H1 (cell line): ENCODE measurements around the gene CCL4. TPM values are rescaled to one million over a fixed set of nuclear protein-coding genes. Genes with fewer than 3 reads are reported as not detected.
"Not testable (repeated sequence)": the region's sequence is repeated elsewhere in the genome, so short reads cannot be mapped to it uniquely, and the experiment has no call there.

Source experiments
- CTCF ChIA-PET: fragments of 300-600 bp; sonication (Branson Sonifier 250); formaldehyde crosslinking; loops from one replicate; lab custom pipeline; 2021; ENCODE audit not compliant: partially characterized antibody; lab: Charles Lee
- POLR2A ChIA-PET: fragments of 300-600 bp; sonication (Branson Sonifier 250); formaldehyde crosslinking; loops from one replicate; lab custom pipeline; 2021; ENCODE audit warnings: inconsistent platforms; ENCODE audit not compliant: partially characterized antibody; lab: Charles Lee
- DNase-seq, 2 experiments: peaks; one replicate each; pipeline versions ENCODE4 v3.0.0 to v3.0.0-alpha.2; 2010 to 2022; ENCODE audit warnings: low spot score in 2 of 2, low read depth in 1 of 2, mixed read lengths in 1 of 2
- FAIRE-seq: peaks from 2 replicates; lab custom pipeline; 2011; peaks lifted over from hg19 to GRCh38; lab: Jason Lieb, UNC
- H2AFZ ChIP-seq: 2 replicates; pipeline ENCODE4 v1.8.1; 2012; ENCODE audit warnings: low read length, inconsistent platforms
- H2AK5ac ChIP-seq: 2 replicates; pipeline ENCODE4 v1.6.1; 2013; ENCODE audit warnings: low read depth, low read length
- H2BK120ac ChIP-seq: replicated peaks from 2 replicates; pipeline ENCODE3; 2013; ENCODE audit warnings: low read depth, low read length, inconsistent platforms
- H2BK12ac ChIP-seq: 2 replicates; pipeline ENCODE4 v1.6.1; 2013; ENCODE audit warnings: low read depth, low read length
- H2BK15ac ChIP-seq: 2 replicates; pipeline ENCODE4 v1.6.1; 2013; ENCODE audit warnings: low read length
- H2BK20ac ChIP-seq: 2 replicates; pipeline ENCODE4 v1.6.1; 2013; ENCODE audit warnings: low read length
- H2BK5ac ChIP-seq: 2 replicates; pipeline ENCODE4 v1.6.1; 2013; ENCODE audit warnings: low read depth, low read length
- H3K14ac ChIP-seq: 2 replicates; pipeline ENCODE4 v1.6.1; 2013; ENCODE audit warnings: inconsistent platforms; ENCODE audit not compliant: insufficient read length
- H3K18ac ChIP-seq: 2 replicates; pipeline ENCODE4 v1.6.1; 2013; ENCODE audit warnings: low read length; ENCODE audit errors: extremely low read depth
- H3K23ac ChIP-seq: 2 replicates; pipeline ENCODE4 v1.6.1; 2013; ENCODE audit warnings: inconsistent platforms; ENCODE audit not compliant: insufficient read length
- H3K23me2 ChIP-seq: 2 replicates; pipeline ENCODE4 v1.6.1; 2013; ENCODE audit warnings: low read depth, low read length
- H3K27ac ChIP-seq: 2 replicates; pipeline ENCODE4 v1.6.1; 2011; ENCODE audit warnings: low read depth, low read length, inconsistent platforms
- H3K27me3 ChIP-seq, 4 experiments: replicated peaks in 1 of 4; 1 replicate in 1 of 4; 2 replicates in 3 of 4; pipeline versions ENCODE4 v1.6.1 to v1.8.1; 2011 to 2013; ENCODE audit warnings: low read length in 3 of 4, mild to moderate bottlenecking in 3 of 4, inconsistent platforms in 2 of 4, mixed read lengths in 2 of 4, moderate library complexity in 1 of 4; ENCODE audit not compliant: control insufficient read depth in 3 of 4, insufficient read depth in 3 of 4; ENCODE audit errors: extremely low read depth in 1 of 4
- H3K36me3 ChIP-seq, 4 experiments: 2 replicates each; pipeline versions ENCODE4 v1.6.1 to v1.8.1; 2011 to 2013; ENCODE audit warnings: mild to moderate bottlenecking in 4 of 4, low read length in 3 of 4, moderate library complexity in 2 of 4, control low read depth in 1 of 4, inconsistent platforms in 1 of 4; ENCODE audit not compliant: insufficient read depth in 4 of 4, control insufficient read depth in 2 of 4
- H3K4ac ChIP-seq: replicated peaks from 2 replicates; pipeline ENCODE3; 2013; ENCODE audit warnings: low read length, low read depth, mixed read lengths, inconsistent platforms; ENCODE audit not compliant: insufficient read length
- H3K4me1 ChIP-seq, 4 experiments: replicated peaks in 1 of 4; 1 replicate in 1 of 4; 2 replicates in 3 of 4; pipeline versions ENCODE4 v1.6.1 to v1.8.1; 2011 to 2013; ENCODE audit warnings: low read length in 3 of 4, inconsistent platforms in 2 of 4, mixed read lengths in 1 of 4; ENCODE audit not compliant: insufficient read depth in 4 of 4, control insufficient read depth in 3 of 4
- H3K4me2 ChIP-seq, 2 experiments: 2 replicates each; pipeline versions ENCODE4 v1.6.1 to v1.8.1; 2011 to 2013; ENCODE audit warnings: low read depth in 2 of 2, low read length in 2 of 2, control low read depth in 1 of 2, inconsistent platforms in 1 of 2, mild to moderate bottlenecking in 1 of 2; ENCODE audit not compliant: insufficient read depth in 1 of 2
- H3K4me3 ChIP-seq, 4 experiments: fragments of 200-600, 300-600 bp in 1 of 4; sonication (generic), shearing (Covaris generic), sonication (Bioruptor Twin) in 1 of 4; 2 replicates each; pipeline versions ENCODE4 v1.5.1 to v1.8.1; 2011 to 2016; ENCODE audit warnings: low read length in 4 of 4, low read depth in 3 of 4, control low read depth in 2 of 4, inconsistent platforms in 2 of 4, mild to moderate bottlenecking in 2 of 4, mixed read lengths in 1 of 4, moderate library complexity in 1 of 4; ENCODE audit not compliant: insufficient read depth in 2 of 4; ENCODE audit errors: extremely low read depth in 1 of 4
- H3K56ac ChIP-seq: replicated peaks from 2 replicates; pipeline ENCODE3; 2013; ENCODE audit warnings: low read depth, mild to moderate bottlenecking, mixed read lengths, low read length, inconsistent platforms; ENCODE audit not compliant: insufficient read length
- H3K79me1 ChIP-seq: 2 replicates; pipeline ENCODE4 v1.6.1; 2013; ENCODE audit warnings: low read depth, low read length, control low read depth
- H3K79me2 ChIP-seq, 2 experiments: 2 replicates each; pipeline versions ENCODE4 v1.6.1 to v1.8.1; 2012 to 2013; ENCODE audit warnings: low read length in 2 of 2, mild to moderate bottlenecking in 2 of 2, inconsistent platforms in 1 of 2; ENCODE audit not compliant: insufficient read depth in 2 of 2, control insufficient read depth in 1 of 2
- H3K9ac ChIP-seq, 4 experiments: replicated peaks in 1 of 4; 1 replicate in 1 of 4; 2 replicates in 3 of 4; pipeline versions ENCODE4 v1.6.1 to v1.8.1; 2011 to 2013; ENCODE audit warnings: low read depth in 3 of 4, low read length in 3 of 4, control low read depth in 2 of 4, mild to moderate bottlenecking in 2 of 4, moderate library complexity in 2 of 4, inconsistent platforms in 1 of 4; ENCODE audit errors: extremely low read depth in 1 of 4
- H3K9me3 ChIP-seq, 2 experiments: 2 replicates each; pipeline versions ENCODE4 v1.6.1 to v1.8.1; 2012 to 2013; ENCODE audit warnings: mild to moderate bottlenecking in 2 of 2, moderate library complexity in 2 of 2, control low read depth in 1 of 2, inconsistent platforms in 1 of 2, low read depth in 1 of 2, low read length in 1 of 2, mixed read lengths in 1 of 2; ENCODE audit not compliant: insufficient read depth in 2 of 2
- H4K20me1 ChIP-seq, 2 experiments: replicated peaks in 1 of 2; 2 replicates each; pipeline versions ENCODE3 to v1.8.1; 2011 to 2013; ENCODE audit warnings: inconsistent platforms in 2 of 2, low read length in 2 of 2, mild to moderate bottlenecking in 1 of 2; ENCODE audit not compliant: insufficient read depth in 2 of 2, control insufficient read depth in 1 of 2
- H4K5ac ChIP-seq: 2 replicates; pipeline ENCODE4 v1.6.1; 2013; ENCODE audit warnings: low read length, low read depth, mixed read lengths, inconsistent platforms; ENCODE audit not compliant: insufficient read length
- H4K8ac ChIP-seq: 2 replicates; pipeline ENCODE4 v1.8.0; 2013; ENCODE audit warnings: mild to moderate bottlenecking, moderate library complexity, low read length, inconsistent platforms; ENCODE audit not compliant: insufficient read depth; ENCODE audit errors: extremely low read depth
- H4K91ac ChIP-seq: replicated peaks from 2 replicates; pipeline ENCODE3; 2013; ENCODE audit warnings: low read length, mixed read lengths, inconsistent platforms; ENCODE audit not compliant: insufficient read length
- WGBS, 2 experiments: shearing (Covaris generic) in 1 of 2; methylation state at CpG; one replicate each; pipeline versions ENCODE4 v1.1.6 to v1.1.7; 2013 to 2015; ENCODE audit warnings: low lambda C conversion rate in 2 of 2, mixed read lengths in 2 of 2, inconsistent platforms in 1 of 2, low coverage in 1 of 2, missing lambda C conversion rate in 1 of 2; ENCODE audit not compliant: insufficient replicate concordance in 2 of 2, insufficient coverage in 1 of 2, insufficient read length in 1 of 2; ENCODE audit errors: extremely low coverage in 1 of 2, missing lambda C conversion rate in 1 of 2; 5-methylcytosine and 5-hydroxymethylcytosine counted together
- polyA plus RNA-seq, 7 experiments: library from polyadenylated mRNA; depleted of rRNA in 3 of 7; stranded (reverse) in 5 of 7; unstranded in 2 of 7; fragments of >200 nt in 5 of 7; fragments of 200-250 nt in 2 of 7; gene quantifications; 1 replicate in 5 of 7; 2 replicates in 1 of 7; 4 replicates in 1 of 7; pipeline versions ENCODE4 v1.2.1 to v1.2.3, GENCODE V29; 2011 to 2013; ENCODE audit warnings: missing spikeins in 2 of 7, mixed read lengths in 2 of 7
- total RNA-seq: library from RNA; stranded (reverse); fragmentation: NEBNext Ultra II Directional; extraction: Animal tissue kit (Norgen Biotek cat#: 25700); gene quantifications from 2 replicates; pipeline ENCODE4 v1.2.1, GENCODE V29; 2021

CCL4 gene
- total and polyA plus RNA-seq, 2 of the 8 experiments (the other 6 are each of a cell fraction or from before 2014, with no cell fraction given), result not detected

DNA sequence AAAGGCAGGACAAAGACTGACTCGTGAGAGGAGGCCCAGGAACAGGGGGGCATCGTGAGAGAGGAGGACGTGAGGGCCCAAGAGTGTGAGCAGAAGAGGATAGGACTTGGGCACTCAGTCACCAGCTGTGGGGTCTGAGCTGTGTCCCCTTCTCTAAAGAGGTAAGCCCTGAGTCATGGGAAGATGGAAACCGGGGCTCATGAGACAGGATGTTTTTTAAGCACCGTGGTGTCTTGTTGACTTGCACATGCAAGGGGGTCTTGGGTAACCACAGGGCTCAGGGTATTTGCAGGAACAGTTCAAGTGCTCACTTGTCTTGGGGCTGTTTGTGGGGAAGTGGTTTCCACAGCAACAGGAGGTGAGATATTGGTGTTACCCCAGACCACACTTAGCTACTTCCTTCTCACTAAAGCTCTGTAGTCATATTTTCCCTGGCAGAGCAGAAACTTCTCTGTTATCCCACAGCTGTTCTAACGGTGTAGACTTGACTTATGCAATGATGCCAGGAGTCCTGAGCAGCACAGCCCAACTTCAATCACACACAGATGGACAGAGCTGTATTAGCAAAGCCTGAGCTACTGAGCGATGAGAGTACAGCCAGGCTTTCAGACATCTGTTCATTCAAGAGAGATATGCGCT, 21.0 kb upstream of the CCL4 start:
- H3K23me2 ChIP-seq, H2BK12ac ChIP-seq, H3K56ac ChIP-seq, H3K4me1 ChIP-seq, H3K27ac ChIP-seq, H2AFZ ChIP-seq, H3K79me2 ChIP-seq, H2BK120ac ChIP-seq, H4K91ac ChIP-seq, H4K20me1 ChIP-seq, H3K4ac ChIP-seq, H2BK5ac ChIP-seq, H2BK15ac ChIP-seq, DNase-seq, H3K14ac ChIP-seq, H3K18ac ChIP-seq, H3K79me1 ChIP-seq, POLR2A ChIA-PET, H3K4me2 ChIP-seq, CTCF ChIA-PET, H2AK5ac ChIP-seq, H3K23ac ChIP-seq, H3K36me3 ChIP-seq, H3K9me3 ChIP-seq, H2BK20ac ChIP-seq, H4K5ac ChIP-seq, H3K4me3 ChIP-seq, H3K27me3 ChIP-seq, H3K9ac ChIP-seq, FAIRE-seq, H4K8ac ChIP-seq: not testable (repeated sequence)
- 92% methylated on average over 8 of the region's 8 CpGs; no CpG with 5 or more reads in 1 of the 2 experiments for WGBS, 2 experiments

DNA sequence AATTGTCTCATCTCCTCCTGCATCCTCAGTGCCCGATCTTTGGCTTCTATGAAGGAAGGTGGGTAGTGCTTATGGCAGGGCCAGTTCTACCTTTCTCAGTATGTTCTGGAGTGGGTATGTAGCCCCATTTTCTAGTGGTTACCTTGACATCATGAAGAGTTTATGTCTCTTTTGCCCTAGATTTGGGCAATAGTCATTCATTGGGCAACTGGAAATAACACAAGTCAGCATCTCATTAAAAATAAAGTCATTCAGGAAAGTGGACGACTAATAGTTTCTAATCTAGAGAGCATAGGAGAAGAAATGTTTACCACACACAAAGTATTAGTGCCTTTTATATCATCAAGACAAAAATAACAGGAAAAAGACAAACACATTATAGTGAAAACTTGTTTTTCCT, 19.9 kb upstream of the CCL4 start:
- H3K27ac ChIP-seq, H3K36me3 ChIP-seq, H3K4me3 ChIP-seq, H3K27me3 ChIP-seq, H2BK12ac ChIP-seq, H2BK20ac ChIP-seq, FAIRE-seq, H3K79me1 ChIP-seq, H3K56ac ChIP-seq, POLR2A ChIA-PET, H4K20me1 ChIP-seq, DNase-seq, H3K9me3 ChIP-seq, H2BK5ac ChIP-seq, H3K14ac ChIP-seq, H2AFZ ChIP-seq, H3K23ac ChIP-seq, H3K4me1 ChIP-seq, H2BK15ac ChIP-seq, H4K5ac ChIP-seq, CTCF ChIA-PET, H4K8ac ChIP-seq, H3K79me2 ChIP-seq, H4K91ac ChIP-seq, H2BK120ac ChIP-seq, H3K9ac ChIP-seq, H3K4me2 ChIP-seq, H3K18ac ChIP-seq, H3K4ac ChIP-seq, H2AK5ac ChIP-seq, H3K23me2 ChIP-seq: not testable (repeated sequence)
- WGBS, 2 experiments, result 95% methylated on average over 2 of the region's 2 CpGs; no CpG with 5 or more reads in 1 of the 2 experiments
